HG02884 (cell line): ENCODE results near the gene HOMER2.
"Not testable (repeated sequence)": the region's sequence is repeated elsewhere in the genome, so short reads cannot be mapped to it uniquely, and the experiment has no call there.

Experiments
- ATAC-seq: cut with Tn5 transposase; IDR thresholded peaks from one replicate; pipeline ENCODE4 v1.9.1; 2021; ENCODE audit warnings: mild to moderate bottlenecking, moderate library complexity; ENCODE audit not compliant: unreplicated experiment

The HOMER2 gene

GRCh38 chr15:82900511-82901060, 51.9 kb downstream of the HOMER2 start:
- ATAC-seq = no peak

GRCh38 chr15:82898961-82899360, 53.6 kb downstream of the HOMER2 start:
- no peak for ATAC-seq

GRCh38 chr15:82895983-82896382, 56.5 kb downstream of the HOMER2 start:
- no peak for ATAC-seq

GRCh38 chr15:82894971-82895520, 57.5 kb downstream of the HOMER2 start:
- no peak for ATAC-seq

- not testable (repeated sequence) for ATAC-seq
Measured at GRCh38 chr15:82893473-82893872, 59.0 kb downstream of the HOMER2 start.

- no peak for ATAC-seq
Measured at GRCh38 chr15:82892573-82892972, 59.9 kb downstream of the HOMER2 start.

GRCh38 chr15:82890995-82891390, 61.5 kb downstream of the HOMER2 start:
- no peak for ATAC-seq

GRCh38 chr15:82890338-82890994, 62.1 kb downstream of the HOMER2 start:
- ATAC-seq = no peak

GRCh38 chr15:82882273-82882928, 70.1 kb downstream of the HOMER2 start:
- ATAC-seq = no peak

GRCh38 chr15:82881747-82882146, 70.8 kb downstream of the HOMER2 start:
- no peak for ATAC-seq

- no peak for ATAC-seq
Measured at GRCh38 chr15:82880704-82881103, 71.8 kb downstream of the HOMER2 start.

- ATAC-seq = no peak
Measured at GRCh38 chr15:82878325-82878724, 74.2 kb downstream of the HOMER2 start.

GRCh38 chr15:82877825-82878224, 74.7 kb downstream of the HOMER2 start:
- no peak for ATAC-seq

GRCh38 chr15:82875411-82876003, 77.0 kb downstream of the HOMER2 start:
- ATAC-seq = no peak

- no peak for ATAC-seq
Measured at GRCh38 chr15:82874961-82875360, 77.6 kb downstream of the HOMER2 start.

GRCh38 chr15:82874267-82874666, 78.3 kb downstream of the HOMER2 start:
- no peak for ATAC-seq

- ATAC-seq = no peak
Measured at GRCh38 chr15:82873000-82873680, 79.4 kb downstream of the HOMER2 start.

- no peak for ATAC-seq
Measured at GRCh38 chr15:82871832-82872484, 80.6 kb downstream of the HOMER2 start.

- ATAC-seq = no peak
Measured at GRCh38 chr15:82871358-82871757, 81.2 kb downstream of the HOMER2 start.

GRCh38 chr15:82870727-82871320, 81.7 kb downstream of the HOMER2 start:
- no peak for ATAC-seq
